DND-41 (cell line): ENCODE results near the gene SLCO2A1.

Experiments
- CTCF ChIP-seq: IDR thresholded peaks from 2 replicates; pipeline ENCODE4 v1.5.1; 2012; ENCODE audit warnings: borderline replicate concordance, low read length, moderate library complexity, mild to moderate bottlenecking; ENCODE audit not compliant: poor library complexity, severe bottlenecking; ENCODE audit errors: extremely low read depth
- EZH2 ChIP-seq: IDR thresholded peaks from 3 replicates; pipeline ENCODE4 v1.6.1; 2012; ENCODE audit warnings: borderline replicate concordance, low read depth, mild to moderate bottlenecking, moderate library complexity, low read length, inconsistent platforms; ENCODE audit not compliant: severe bottlenecking

DNA sequence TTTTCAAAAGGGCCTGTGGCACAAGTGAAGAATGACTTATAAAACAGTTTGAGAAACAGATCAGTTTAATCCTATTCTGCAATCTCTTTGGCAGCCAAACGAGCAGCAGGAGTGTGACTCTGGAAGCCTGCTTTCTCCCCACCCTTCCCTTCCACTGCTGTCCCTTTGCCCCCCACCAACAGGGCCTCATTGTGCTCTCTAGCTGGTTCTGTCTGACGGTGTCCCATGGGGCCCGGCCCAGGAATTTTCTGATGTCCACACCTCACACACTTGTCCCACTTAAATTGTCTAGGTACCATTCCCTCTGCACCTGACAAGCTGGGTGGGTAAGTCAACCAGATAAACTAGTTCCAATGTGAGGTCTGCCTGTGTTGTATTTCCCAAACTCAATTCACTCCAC lies 16.4 kb downstream of the SLCO2A1 start:
- TF ChIP-seq CTCF (no peak), EZH2 (no peak)
